Activated CD4-positive, alpha-beta T cell treated with anti-CD3 and anti-CD28 coated beads, Interleukin-2, amount 50 U/mL, for 24 hours (primary cell): ENCODE results near the gene NCF4.

Experiments used
- DNase-seq, 2 donors: peaks; one replicate each; pipeline ENCODE4 v3.0.0-alpha.2; 2020; ENCODE audit warnings: low read depth in 1 of 2, low spot score in 1 of 2

The NCF4 gene

DNA sequence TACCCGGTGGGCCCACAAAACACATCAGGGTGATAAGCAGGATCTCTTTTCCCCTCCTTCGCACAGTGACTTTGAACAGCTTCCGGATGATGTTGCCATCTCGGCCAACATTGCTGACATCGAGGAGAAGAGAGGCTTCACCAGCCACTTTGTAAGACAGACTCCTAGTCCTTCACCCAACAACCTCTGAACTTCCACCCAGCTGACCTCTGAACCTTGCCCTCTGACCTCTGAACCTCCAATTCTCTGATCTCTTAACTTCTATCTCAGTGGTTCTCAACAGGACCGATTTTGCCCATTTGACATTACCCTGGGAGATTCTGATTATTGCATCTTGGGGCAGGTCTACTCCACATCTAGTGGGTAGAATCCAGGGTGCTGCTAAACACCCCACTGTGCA is 3.2 kb downstream of the NCF4 start:
- DNase-seq, result no peak

DNA sequence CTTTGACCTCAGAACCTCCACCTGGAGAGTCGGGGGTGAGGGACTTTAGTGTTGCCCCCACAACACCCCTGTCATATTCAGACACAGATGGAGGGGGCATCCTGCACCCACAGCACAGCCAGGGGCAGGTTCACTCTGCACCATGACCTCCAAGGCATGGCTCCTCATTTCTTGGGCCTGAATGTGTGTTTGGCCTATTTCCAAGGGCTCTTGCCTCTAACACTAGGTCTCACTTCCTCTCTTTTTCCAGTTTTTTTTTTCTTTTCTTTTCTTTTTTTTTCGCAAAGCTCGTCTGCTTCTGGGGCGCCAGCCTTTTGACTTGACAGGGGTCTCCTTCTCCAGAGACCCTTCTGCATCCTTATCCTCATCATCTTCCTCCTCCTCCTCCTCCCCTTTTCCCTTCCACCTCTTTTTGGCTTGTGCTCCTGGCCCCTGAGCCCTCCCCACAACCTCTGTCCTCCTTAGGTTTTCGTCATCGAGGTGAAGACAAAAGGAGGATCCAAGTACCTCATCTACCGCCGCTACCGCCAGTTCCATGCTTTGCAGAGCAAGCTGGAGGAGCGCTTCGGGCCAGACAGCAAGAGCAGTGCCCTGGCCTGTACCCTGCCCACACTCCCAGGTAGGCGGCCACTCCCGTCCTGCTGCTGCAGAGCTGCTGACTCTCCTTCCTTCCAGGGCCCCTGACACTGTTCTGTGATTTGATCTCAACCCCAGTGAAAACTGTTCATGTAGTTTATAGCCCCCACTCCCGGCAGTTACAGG is 3.8 kb downstream of the NCF4 start:
- no peak for DNase-seq

DNA sequence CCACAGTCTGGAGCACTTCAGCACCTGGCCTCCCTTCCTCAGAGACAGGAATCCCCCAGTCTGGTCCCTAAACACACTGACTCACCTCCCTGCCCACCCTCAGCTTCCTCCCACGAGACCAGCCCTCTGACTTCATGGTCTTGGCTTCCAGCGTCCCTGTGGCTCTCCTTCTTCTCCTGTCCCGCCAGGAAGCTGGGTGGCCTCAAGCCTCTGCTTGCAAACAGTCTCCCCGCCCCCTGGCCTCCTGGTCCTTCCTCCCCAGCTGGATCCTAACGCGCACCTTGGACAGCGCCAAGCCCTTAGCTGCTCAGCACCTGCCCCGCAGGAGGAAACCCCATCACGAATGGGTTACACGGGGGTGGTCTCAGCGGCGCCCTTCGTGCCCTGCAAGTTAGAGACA is 4.5 kb downstream of the NCF4 start:
- DNase-seq, result no peak

- DNase-seq, result no peak
Observed at GRCh38 chr22:36867695-36868094, 6.9 kb downstream of the NCF4 start.

DNA sequence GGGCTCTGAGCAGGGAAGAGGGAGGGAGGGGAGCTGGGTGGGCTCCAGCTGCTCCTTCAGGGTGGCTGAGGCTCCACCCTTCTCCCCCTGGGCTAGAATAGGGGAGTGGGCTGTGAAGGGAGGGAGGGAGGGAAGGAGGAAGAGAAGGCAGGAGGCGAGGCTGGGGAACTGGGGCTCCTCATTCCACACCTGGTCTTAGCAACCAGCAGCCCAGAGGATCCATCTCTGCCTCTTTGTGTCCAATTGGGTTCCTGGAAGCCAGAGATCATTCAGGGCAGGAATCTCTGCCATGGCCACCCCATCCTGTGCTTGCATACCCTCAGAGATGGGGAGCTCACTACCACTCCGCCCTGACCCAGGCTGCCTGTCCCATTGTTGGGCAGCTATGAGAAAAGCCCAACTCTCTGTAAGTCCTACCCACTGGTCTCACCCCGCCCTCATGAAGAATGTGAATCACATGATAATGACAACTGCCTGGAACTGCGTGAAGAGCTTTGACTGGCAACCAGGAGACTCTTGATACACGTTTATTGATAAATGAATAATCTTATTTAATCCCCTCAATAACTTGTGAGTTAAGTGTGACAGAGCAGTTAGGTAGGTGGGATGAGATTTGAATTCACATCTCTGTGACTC is 7.9 kb downstream of the NCF4 start:
- no peak for DNase-seq

DNA sequence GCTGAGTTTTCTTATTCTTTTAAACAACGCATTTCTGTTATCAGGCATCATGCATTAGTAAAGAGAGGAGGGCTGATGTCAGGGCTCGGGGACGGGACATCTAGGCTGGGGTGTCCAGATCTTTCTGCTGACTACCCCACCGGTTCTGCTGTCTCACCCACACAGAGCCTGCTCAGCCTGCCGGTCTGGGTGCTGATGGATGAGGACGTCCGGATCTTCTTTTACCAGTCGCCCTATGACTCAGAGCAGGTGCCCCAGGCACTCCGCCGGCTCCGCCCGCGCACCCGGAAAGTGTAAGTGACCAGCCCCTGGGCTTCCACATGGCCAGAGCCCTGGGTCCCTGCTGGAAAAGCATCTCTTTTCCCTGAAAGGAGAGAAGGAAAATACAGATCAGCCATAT is 9.4 kb downstream of the NCF4 start:
- DNase-seq, result no peak

GRCh38 chr22:36871669-36872081 is 10.9 kb downstream of the NCF4 start:
- no peak for DNase-seq

- no peak for DNase-seq
Observed at GRCh38 chr22:36872084-36872483, 11.3 kb downstream of the NCF4 start.

GRCh38 chr22:36872866-36873498 is 12.2 kb downstream of the NCF4 start:
- DNase-seq, result no peak

DNA sequence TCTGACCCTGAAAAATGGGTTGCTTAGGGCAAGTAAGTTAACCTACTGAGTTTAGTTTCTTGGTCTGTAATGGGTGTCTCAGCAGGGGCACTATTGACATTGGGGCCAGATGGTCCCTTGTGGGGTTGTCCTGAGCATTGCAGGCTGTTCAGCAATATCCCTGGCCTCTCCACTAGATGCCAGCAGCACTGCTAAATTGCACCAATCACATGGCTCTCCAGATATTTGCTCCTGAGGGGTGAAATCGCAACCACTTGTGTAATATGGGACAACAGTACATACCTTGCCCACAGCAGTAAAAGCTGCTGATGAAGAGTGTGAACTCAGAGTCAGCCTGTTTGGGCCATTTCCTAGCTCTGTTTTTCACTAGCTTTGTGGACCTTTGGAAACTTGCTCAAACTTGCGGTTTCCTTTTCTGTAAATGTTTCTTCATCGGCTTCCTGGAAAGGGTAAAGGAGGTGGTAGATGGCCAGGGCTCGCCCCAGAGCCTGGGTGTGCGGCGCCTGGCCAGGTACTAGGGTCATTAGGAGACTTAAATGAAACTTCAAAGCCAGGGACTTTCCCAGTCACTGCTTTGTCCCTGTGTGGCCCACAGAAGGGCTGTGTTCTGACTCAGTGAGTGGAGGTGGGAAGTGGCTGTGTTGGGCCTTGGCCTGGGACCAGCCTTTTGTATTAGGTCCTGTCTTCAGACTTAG is 13.0 kb downstream of the NCF4 start:
- no peak for DNase-seq

GRCh38 chr22:36874309-36874696 is 13.5 kb downstream of the NCF4 start:
- no peak for DNase-seq

DNA sequence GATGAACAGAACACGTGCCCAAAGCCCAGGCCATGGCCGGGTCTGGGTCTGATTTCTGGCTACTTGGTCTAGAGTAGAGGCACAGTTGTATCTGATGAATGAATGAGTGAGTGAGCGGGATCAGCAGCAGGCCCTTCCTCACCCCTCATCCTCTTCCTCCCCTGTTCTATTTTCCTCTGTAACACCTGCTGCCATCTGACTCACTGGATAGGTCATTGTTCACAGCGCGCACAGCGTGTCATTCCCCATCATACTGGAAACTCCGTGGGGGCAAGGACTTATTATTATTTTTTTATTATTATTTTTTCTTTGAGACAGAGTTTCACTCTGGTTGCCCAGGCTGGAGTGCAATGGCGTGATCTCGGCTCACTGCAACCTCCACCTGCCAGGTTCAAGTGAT is 13.9 kb downstream of the NCF4 start:
- no peak for DNase-seq

GRCh38 chr22:36875741-36876140 is 14.9 kb downstream of the NCF4 start:
- no peak for DNase-seq

DNA sequence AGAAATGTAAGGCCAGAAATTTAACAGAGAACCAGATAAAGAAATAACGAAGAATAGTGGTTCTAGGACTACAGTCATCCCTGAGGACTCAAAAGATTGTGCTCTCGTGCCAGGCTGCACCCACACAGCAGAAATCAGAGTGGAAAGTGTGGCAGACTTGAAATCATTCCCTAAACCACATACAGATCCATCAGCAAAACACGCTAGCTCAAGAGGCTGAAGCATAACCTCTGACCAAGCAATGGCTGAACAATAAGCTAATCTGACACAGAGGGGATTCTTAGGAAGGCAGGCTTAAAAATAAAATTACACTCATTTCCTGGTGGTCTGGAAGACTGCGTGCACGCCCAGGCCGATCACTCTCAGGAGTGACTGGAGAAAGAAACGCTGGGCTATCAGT is 19.0 kb downstream of the NCF4 start:
- DNase-seq, result no peak

DNA sequence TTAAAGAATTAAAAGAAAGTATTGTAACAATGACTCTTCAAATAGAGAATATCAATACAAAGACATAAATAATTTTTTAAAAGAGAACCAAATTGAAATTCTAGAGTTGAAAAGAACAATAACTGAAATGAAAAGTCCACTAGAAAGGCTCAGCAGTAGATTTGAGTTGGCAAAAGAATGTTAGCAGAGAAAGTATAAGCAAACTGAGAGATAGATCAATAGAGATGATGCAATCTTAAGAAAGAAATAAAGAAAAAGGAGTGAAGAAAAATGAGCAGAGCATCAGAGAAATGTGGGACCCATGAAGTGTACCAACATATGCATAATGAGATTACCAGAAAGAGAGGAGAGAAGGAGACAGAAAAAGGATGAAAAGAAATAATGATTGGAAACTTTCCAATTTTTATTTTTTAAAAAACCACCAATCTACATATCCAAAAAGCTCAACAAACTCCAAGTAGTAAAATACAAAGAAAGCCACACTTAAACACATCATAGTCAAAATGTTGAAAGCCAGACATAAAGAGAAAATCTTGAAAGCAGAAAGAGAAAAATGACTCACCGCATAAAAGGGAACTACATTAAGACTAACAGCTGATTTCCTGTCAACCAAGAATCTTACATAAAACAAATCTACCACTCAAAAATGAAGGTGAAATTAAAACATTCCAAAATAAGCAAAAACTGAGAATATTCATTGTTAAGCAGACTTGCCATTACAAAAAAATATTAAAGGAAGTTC is 20.9 kb downstream of the NCF4 start:
- DNase-seq, result no peak

DNA sequence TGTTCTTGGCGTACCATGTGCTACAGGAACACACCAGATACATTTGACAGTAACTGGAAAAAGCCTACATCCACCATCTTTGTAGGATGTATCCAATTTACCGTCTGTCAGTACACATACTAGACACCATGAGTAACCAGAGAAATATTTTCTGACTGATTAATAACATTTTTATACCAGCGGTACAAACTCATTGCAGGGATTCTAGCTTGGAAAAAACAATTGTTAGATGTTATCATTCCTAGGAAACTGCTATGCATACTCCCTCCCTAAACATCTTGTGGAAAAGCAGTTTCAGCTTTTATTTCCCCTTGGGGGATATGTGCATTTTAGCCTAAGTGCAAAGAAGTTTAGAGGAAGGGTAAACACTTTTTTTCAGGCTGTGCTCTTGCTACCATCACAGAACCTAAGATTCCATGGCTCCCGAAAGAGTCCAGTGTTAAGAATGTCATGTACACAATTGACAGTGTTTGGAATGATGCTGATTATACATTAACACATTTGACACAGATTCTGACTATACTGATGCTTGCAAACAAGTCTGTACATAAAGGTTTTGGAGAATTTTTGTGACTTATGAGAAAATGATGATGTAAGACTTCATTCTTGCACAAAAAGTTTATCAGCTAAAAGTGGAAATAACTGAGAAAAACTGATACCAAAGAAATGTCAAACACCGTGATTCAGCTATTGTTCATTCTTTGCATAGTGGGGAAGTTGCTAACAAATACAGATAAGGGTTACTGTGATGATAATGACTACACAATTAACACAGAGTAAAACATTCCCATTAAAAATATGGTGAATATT is 23.7 kb downstream of the NCF4 start:
- no peak for DNase-seq

DNA sequence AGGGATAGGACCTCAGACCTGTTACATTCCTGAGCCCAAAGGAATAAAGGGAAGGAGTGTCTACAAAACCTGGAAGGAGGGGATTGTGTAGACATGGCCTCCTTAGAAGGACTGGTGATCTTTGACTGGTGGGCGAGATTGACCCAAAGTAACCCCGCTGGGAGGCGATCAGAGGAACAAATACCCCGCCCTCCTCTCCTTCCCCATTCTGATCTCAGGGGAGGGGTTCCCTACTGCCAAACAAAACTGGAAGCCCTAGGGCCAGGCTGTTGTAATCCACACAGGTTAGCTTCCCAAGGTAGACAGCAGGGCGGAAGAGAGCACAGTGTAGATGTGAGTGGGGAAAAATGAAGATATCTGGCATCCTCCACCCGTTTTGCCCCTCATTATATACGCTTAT is 24.7 kb downstream of the NCF4 start:
- no peak for DNase-seq

- DNase-seq, result no peak
Observed at GRCh38 chr22:36886016-36886415, 25.2 kb downstream of the NCF4 start.

DNA sequence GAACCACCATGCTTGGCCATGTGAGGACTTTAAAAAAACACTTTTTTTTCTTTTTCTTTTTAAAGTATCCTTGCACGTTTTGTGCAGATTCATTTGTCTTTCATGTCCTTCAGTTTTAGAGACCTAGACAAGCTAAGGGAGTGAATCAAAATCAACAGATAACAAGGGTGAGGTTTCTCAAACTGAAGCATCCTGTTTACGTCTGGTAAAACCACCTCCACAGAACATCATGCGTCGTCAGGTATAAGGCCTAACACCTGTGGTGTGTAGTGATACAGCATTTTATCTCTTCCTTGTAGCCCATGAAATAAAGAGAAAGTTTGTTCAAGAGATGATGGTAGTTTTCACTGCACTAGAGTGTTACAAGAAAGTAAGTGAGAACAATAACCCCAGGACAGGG is 26.4 kb downstream of the NCF4 start:
- DNase-seq, result no peak

GRCh38 chr22:36891646-36892045 is 30.8 kb downstream of the NCF4 start:
- DNase-seq, result no peak
